ENCODE results near the gene THRB.

DNA sequence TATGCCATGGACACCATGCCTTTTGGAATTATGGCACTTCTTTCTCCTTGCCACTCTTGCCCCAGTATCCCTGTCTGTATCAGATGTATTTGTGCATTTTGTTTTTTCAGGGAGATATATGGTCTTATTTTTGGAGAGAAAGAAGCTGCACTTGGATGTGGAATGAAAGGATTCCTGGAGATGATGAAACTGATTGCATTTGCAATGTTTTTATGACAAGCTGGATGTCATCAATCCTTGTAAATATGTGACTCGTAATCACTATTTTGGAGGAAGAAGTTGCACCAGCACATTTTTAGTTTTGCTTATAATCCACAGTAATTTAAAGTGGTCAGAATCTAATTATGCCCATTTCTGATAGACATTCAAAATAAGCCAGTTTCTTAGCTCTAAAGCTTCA is 384.6 kb downstream of the THRB start:
- TF ChIP-seq, protein P1, sequence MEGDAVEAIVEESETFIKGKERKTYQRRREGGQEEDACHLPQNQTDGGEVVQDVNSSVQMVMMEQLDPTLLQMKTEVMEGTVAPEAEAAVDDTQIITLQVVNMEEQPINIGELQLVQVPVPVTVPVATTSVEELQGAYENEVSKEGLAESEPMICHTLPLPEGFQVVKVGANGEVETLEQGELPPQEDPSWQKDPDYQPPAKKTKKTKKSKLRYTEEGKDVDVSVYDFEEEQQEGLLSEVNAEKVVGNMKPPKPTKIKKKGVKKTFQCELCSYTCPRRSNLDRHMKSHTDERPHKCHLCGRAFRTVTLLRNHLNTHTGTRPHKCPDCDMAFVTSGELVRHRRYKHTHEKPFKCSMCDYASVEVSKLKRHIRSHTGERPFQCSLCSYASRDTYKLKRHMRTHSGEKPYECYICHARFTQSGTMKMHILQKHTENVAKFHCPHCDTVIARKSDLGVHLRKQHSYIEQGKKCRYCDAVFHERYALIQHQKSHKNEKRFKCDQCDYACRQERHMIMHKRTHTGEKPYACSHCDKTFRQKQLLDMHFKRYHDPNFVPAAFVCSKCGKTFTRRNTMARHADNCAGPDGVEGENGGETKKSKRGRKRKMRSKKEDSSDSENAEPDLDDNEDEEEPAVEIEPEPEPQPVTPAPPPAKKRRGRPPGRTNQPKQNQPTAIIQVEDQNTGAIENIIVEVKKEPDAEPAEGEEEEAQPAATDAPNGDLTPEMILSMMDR (conservative IDR thresholded peaks at IDR 0.05; ENCODE audit: low read length) = no peak
- no peak for TF ChIP-seq EZH2phosphoT487 (IDR thresholded peaks at IDR 0.05; ENCODE audit: borderline replicate concordance)

Measured in Loucy (cell line).